Activated CD8-positive, alpha-beta T cell treated with anti-CD3 and anti-CD28 coated beads for 36 hours (primary cell): ENCODE measurements around the gene SLC25A18. TPM values are rescaled to one million over a fixed set of nuclear protein-coding genes. Genes with fewer than 3 reads are reported as not detected.
"Not testable (repeated sequence)": the region's sequence is repeated elsewhere in the genome, so short reads cannot be mapped to it uniquely, and the experiment has no call there.

ENCODE experiments used
- ATAC-seq: fragments of 200-7000 bp; cut with Tn5 transposase; one replicate; pipeline ENCODE4 v1.10.0; 2021; ENCODE audit warnings: mild to moderate bottlenecking, moderate library complexity
- CTCF ChIA-PET: fragments of 350-600 bp; sonication (Branson Sonifier 250); formaldehyde crosslinking; loops from one replicate; lab custom pipeline; 2021; ENCODE audit warnings: antibody characterized with exemption; lab: Charles Lee
- POLR2A ChIA-PET: fragments of 350-600 bp; sonication (Branson Sonifier 250); formaldehyde crosslinking; loops from one replicate; lab custom pipeline; 2021; ENCODE audit warnings: antibody characterized with exemption; lab: Charles Lee
- DNase-seq: peaks from one replicate; pipeline ENCODE4 v3.0.0-alpha.2; 2020
- H3K27ac Mint-ChIP-seq: one replicate; pipeline ENCODE4 v1.8.0; 2021; ENCODE audit warnings: mild to moderate bottlenecking, mixed read lengths
- H3K27me3 Mint-ChIP-seq: one replicate; pipeline ENCODE4 v1.8.0; 2021; ENCODE audit warnings: mixed read lengths
- H3K36me3 Mint-ChIP-seq: one replicate; pipeline ENCODE4 v1.8.0; 2021; ENCODE audit warnings: low read depth, mixed read lengths
- H3K4me1 Mint-ChIP-seq: one replicate; pipeline ENCODE4 v1.8.0; 2021; ENCODE audit warnings: low read depth, mixed read lengths
- H3K4me3 Mint-ChIP-seq: one replicate; pipeline ENCODE4 v1.8.0; 2021; ENCODE audit warnings: mild to moderate bottlenecking, moderate library complexity, mixed read lengths
- H3K9me3 Mint-ChIP-seq: one replicate; pipeline ENCODE4 v1.8.0; 2021; ENCODE audit warnings: mixed read lengths
- CTCF ChIP-seq: fragments of 200-600 bp; IDR thresholded peaks from one replicate; pipeline ENCODE4 v1.8.0; 2022; ENCODE audit warnings: antibody characterized with exemption, mild to moderate bottlenecking
- intact Hi-C: fragments of 100-400 bp; cut with micrococcal nuclease; formaldehyde crosslinking; loops from one replicate; pipeline ENCODE4 v1.10.0; 2022
- total RNA-seq, 2 experiments: library from RNA; stranded (reverse); gene quantifications; one replicate each; pipeline ENCODE4 v1.2.3, GENCODE V29; 2021

SLC25A18 gene
- total RNA-seq, 2 experiments from 2014 or later: not detected

DNA sequence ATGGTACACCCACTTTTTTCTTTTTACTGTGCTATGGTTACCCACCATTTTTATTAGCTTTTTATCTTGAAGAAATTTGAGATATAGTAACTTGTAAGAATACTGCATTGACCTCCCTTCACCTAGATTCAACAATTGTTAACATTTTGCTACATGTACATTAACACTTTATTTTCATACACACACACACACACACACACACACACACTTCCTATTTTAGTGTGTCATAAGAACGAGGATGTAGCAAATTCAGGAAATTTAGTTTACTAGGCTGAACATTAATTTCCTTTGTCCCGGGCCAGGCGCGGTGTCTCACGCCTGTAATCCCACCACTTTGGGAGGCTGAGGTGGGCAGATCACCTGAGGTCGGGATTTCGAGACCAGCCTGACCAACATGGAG lies 66.3 kb downstream of the SLC25A18 start:
- peak overlapping the region; percentile 97 for H3K4me3 Mint-ChIP-seq
- TF ChIP-seq CTCF: no peak
- H3K36me3 Mint-ChIP-seq: peaks cover 11% of the 10 kb centered on the region
- H3K27me3 Mint-ChIP-seq: no peaks in the 10 kb centered on the region
- no peak overlapping the region for H3K27ac Mint-ChIP-seq
- POLR2A ChIA-PET: interaction anchor here (1.2 kb wide), 1 partner anchor 9 kb away, joined by 4 read pairs; the partner anchor contains the start of gene BCL2L13
- CTCF ChIA-PET: interaction anchor here (1.4 kb wide), 1 partner anchor 446 kb away, joined by 4 read pairs; no protein-coding TSS in a partner anchor
- ATAC-seq (no peak), DNase-seq (no peak)
- intact Hi-C loops: no loop called here
- H3K9me3 Mint-ChIP-seq: no peaks in the 10 kb centered on the region
- peaks cover 10% of the 10 kb centered on the region for H3K4me1 Mint-ChIP-seq

DNA sequence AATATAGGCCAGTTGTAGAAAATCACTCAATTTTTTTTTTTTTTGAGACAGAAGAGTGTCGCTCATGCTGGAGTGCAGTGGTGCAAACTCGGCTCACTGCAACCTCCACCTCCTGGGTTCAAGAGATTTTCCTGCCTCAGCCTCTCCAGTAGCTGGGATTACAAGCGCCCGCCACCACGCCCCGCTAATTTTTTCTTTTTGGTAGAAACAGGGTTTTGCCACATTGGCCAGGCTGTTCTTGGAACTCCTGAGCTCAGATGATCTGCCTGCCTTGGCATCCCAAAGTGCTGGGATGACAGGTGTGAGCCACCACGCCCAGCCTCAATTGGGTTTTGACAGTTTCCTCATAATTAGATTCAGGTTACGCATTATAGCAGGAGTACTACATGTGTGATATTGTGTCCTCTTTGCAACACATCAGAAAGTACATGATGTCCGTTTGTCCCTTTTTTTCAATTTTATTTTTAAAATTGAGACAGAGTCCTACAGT lies 67.8 kb downstream of the SLC25A18 start:
- ChIA-PET POLR2A (interaction anchor here (1.4 kb wide), 1 partner anchor 46 kb away, joined by 3 read pairs; no protein-coding TSS in a partner anchor), CTCF (no interaction called here)
- H3K4me1 Mint-ChIP-seq: peaks cover 5% of the 10 kb centered on the region
- no peak for DNase-seq
- no peak overlapping the region for H3K4me3 Mint-ChIP-seq
- TF ChIP-seq CTCF: no peak
- ATAC-seq: no peak
- no peak overlapping the region for H3K27ac Mint-ChIP-seq
- H3K9me3 Mint-ChIP-seq: no peaks in the 10 kb centered on the region
- H3K27me3 Mint-ChIP-seq: no peaks in the 10 kb centered on the region
- H3K36me3 Mint-ChIP-seq: peaks cover 11% of the 10 kb centered on the region
- intact Hi-C loops: no loop called here

- H3K27ac Mint-ChIP-seq: no peak overlapping the region
These were observed 70.1 kb downstream of the SLC25A18 start for GRCh38 chr22:17633217-17633997.

GRCh38 chr22:17633998-17634323 lies 70.7 kb downstream of the SLC25A18 start:
- Mint-ChIP-seq H3K27ac (no peak overlapping the region), H3K27me3 (no peaks in the 10 kb centered on the region), H3K36me3 (peaks cover 6% of the 10 kb centered on the region), H3K4me3 (no peak overlapping the region), H3K9me3 (no peaks in the 10 kb centered on the region), H3K4me1 (peaks cover 11% of the 10 kb centered on the region)
- DNase-seq (no peak), ATAC-seq (no peak)
- no peak for TF ChIP-seq CTCF
- POLR2A ChIA-PET: no interaction called here
- CTCF ChIA-PET: no interaction called here
- intact Hi-C loops: no loop called here

More at GRCh38 chr22:17633217-17633997, 70.1 kb downstream of the SLC25A18 start:
- ATAC-seq (no peak), DNase-seq (no peak)
- Mint-ChIP-seq H3K4me3 (no peak overlapping the region), H3K36me3 (peaks cover 7% of the 10 kb centered on the region), H3K9me3 (no peaks in the 10 kb centered on the region), H3K27me3 (no peaks in the 10 kb centered on the region), H3K4me1 (peaks cover 11% of the 10 kb centered on the region)
- intact Hi-C loops: no loop called here
- no peak for TF ChIP-seq CTCF
- ChIA-PET CTCF (no interaction called here), POLR2A (no interaction called here)

DNA sequence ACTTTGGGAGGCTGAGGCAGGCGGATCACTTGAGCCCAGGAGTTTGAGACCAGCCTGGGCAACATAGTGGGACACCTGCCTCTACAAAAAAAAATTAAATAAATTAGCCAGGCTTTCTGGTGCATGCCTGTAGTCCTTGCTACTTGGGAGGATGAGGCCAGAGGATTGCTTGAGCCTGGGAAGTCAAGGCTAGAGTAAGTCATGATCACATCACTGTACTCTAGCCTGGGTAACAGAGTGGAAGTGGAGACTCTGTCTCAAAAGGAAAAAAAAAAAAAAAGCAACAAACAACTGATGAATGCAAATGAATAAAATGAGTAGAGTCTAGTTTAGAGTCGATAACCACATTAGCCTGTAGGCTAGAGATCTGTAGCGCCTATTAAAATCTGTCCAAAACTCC lies 71.4 kb downstream of the SLC25A18 start:
- Mint-ChIP-seq H3K4me1 (peaks cover 9% of the 10 kb centered on the region), H3K36me3 (peaks cover 8% of the 10 kb centered on the region), H3K9me3 (no peaks in the 10 kb centered on the region), H3K27ac (no peak overlapping the region), H3K4me3 (no peak overlapping the region), H3K27me3 (no peaks in the 10 kb centered on the region)
- POLR2A ChIA-PET: no interaction called here
- no peak for ATAC-seq
- CTCF ChIA-PET: no interaction called here
- no peak for TF ChIP-seq CTCF
- intact Hi-C loops: loop anchor here (5.0 kb wide), 1 partner anchor 73 kb away; no protein-coding TSS in a partner anchor
- DNase-seq: no peak

DNA sequence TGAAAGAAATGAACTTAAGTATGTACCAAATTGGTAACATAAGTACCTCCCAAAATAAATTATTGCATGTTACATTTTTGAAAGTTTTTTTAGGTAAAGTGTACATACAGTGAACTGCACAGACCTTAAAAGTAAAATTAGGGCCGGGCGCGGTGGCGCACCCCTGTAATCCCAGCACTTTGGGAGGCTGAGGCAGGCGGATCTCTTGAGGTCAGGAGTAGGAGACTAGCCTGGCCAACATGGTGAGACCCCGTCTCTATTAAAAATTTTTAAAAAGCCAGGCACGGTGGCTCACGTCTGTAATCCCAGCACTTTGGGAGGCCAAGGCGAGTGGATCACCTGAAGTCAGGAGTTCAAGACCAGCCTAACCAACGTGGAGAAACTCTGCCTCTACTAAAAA lies 73.6 kb downstream of the SLC25A18 start:
- DNase-seq, ATAC-seq, POLR2A ChIA-PET, H3K27me3 Mint-ChIP-seq, H3K27ac Mint-ChIP-seq, CTCF ChIA-PET, H3K4me3 Mint-ChIP-seq, H3K9me3 Mint-ChIP-seq: not testable (repeated sequence)
- intact Hi-C loops: loop anchor here (5.0 kb wide), 1 partner anchor 70 kb away; no protein-coding TSS in a partner anchor
- Mint-ChIP-seq H3K4me1 (peaks cover 18% of the 10 kb centered on the region), H3K36me3 (peaks cover 14% of the 10 kb centered on the region)
